Neural progenitor cell (in vitro differentiated cells): Measurements from ENCODE around the gene AADACL2. TPM values are rescaled to one million over a fixed set of nuclear protein-coding genes. Genes with fewer than 3 reads are reported as not detected.

Source experiments
- DNase-seq: peaks from one replicate; pipeline ENCODE4 v3.0.0-alpha.2; 2016; ENCODE audit warnings: low spot score
- H2AFZ ChIP-seq: fragments of 200-600 bp; sonication (generic); replicated peaks from 2 replicates; pipeline ENCODE4 v1.6.1; 2016; ENCODE audit warnings: antibody characterized with exemption
- H3F3A ChIP-seq: fragments of 200-600 bp; sonication (generic); 2 replicates; pipeline ENCODE4 v1.6.1; 2016; ENCODE audit warnings: antibody characterized with exemption, low read depth
- H3K27ac ChIP-seq: fragments of 200-600 bp; sonication (generic); 2 replicates; pipeline ENCODE4 v1.5.1; 2016; ENCODE audit warnings: mild to moderate bottlenecking
- H3K27me3 ChIP-seq: fragments of 200-600 bp; sonication (generic); 2 replicates; pipeline ENCODE4 v1.6.1; 2016; ENCODE audit warnings: mild to moderate bottlenecking, moderate library complexity
- H3K36me3 ChIP-seq: fragments of 200-600 bp; sonication (generic); 2 replicates; pipeline ENCODE4 v1.5.1; 2016
- H3K4me1 ChIP-seq: fragments of 200-600 bp; sonication (generic); 2 replicates; pipeline ENCODE4 v1.6.1; 2016; ENCODE audit warnings: mixed run types
- H3K4me2 ChIP-seq: fragments of 200-600 bp; sonication (generic); 2 replicates; pipeline ENCODE4 v1.6.1; 2016
- H3K4me3 ChIP-seq: fragments of 200-600 bp; sonication (generic); 2 replicates; pipeline ENCODE4 v1.5.1; 2016
- H3K79me2 ChIP-seq: fragments of 200-600 bp; sonication (generic); 2 replicates; pipeline ENCODE4 v1.6.1; 2016; ENCODE audit warnings: low read depth
- H3K9ac ChIP-seq: fragments of 200-600 bp; sonication (generic); 2 replicates; pipeline ENCODE4 v1.6.1; 2016
- H3K9me3 ChIP-seq: fragments of 200-600 bp; sonication (generic); 2 replicates; pipeline ENCODE4 v1.5.1; 2016; ENCODE audit warnings: low read depth
- H4K20me1 ChIP-seq: fragments of 200-600 bp; sonication (generic); 2 replicates; pipeline ENCODE4 v1.6.1; 2016; ENCODE audit warnings: low read depth
- H3K27ac Mint-ChIP-seq: 3 replicates; pipeline ENCODE4 v1.8.0; 2021; ENCODE audit warnings: mixed read lengths
- H3K27me3 Mint-ChIP-seq: 2 replicates; pipeline ENCODE4 v1.8.0; 2022; ENCODE audit warnings: low read depth, mild to moderate bottlenecking, inconsistent platforms, moderate library complexity, mixed read lengths; ENCODE audit not compliant: insufficient read depth
- H3K36me3 Mint-ChIP-seq: 3 replicates; pipeline ENCODE4 v1.8.0; 2021; ENCODE audit warnings: mixed read lengths
- H3K4me1 Mint-ChIP-seq: 3 replicates; pipeline ENCODE4 v1.8.0; 2021; ENCODE audit warnings: mixed read lengths
- H3K4me3 Mint-ChIP-seq: 3 replicates; pipeline ENCODE4 v1.8.0; 2021; ENCODE audit warnings: mild to moderate bottlenecking, moderate library complexity, mixed read lengths
- H3K9me3 Mint-ChIP-seq: 3 replicates; pipeline ENCODE4 v1.8.0; 2020; ENCODE audit warnings: mixed read lengths
- CTCF ChIP-seq: fragments of 200-600 bp; sonication (generic); IDR thresholded peaks from 2 replicates; pipeline ENCODE4 v1.5.1; 2017; ENCODE audit warnings: antibody characterized with exemption, mild to moderate bottlenecking
- EZH2 ChIP-seq: fragments of 200-600 bp; sonication (generic); IDR thresholded peaks from 2 replicates; pipeline ENCODE4 v1.6.1; 2017; ENCODE audit warnings: antibody characterized with exemption, mild to moderate bottlenecking, moderate library complexity
- EZH2phosphoT487 ChIP-seq: fragments of 200-600 bp; sonication (generic); IDR thresholded peaks from 2 replicates; pipeline ENCODE4 v1.6.1; 2017; ENCODE audit warnings: antibody characterized with exemption
- total RNA-seq: library from RNA; depleted of rRNA; stranded (reverse); fragments of >200 nt; gene quantifications from 2 replicates; pipeline ENCODE4 v1.2.3, GENCODE V29; 2015; ENCODE audit warnings: low replicate concordance

Gene AADACL2
- total RNA-seq, 1 donor from 2014 or later, result not detected

- no peak overlapping the region for H3K4me3 Mint-ChIP-seq
- no peaks in the 10 kb centered on the region for H3K4me1 Mint-ChIP-seq
- Histone ChIP-seq H3K4me3 (no peak overlapping the region), H4K20me1 (no peaks in the 10 kb centered on the region), H3K4me2 (no peak overlapping the region), H3K36me3 (no peaks in the 10 kb centered on the region), H3K27me3 (no peaks in the 10 kb centered on the region), H3K9me3 (no peaks in the 10 kb centered on the region), H3K27ac (no peak overlapping the region), H2AFZ (no peak overlapping the region), H3F3A (no peaks in the 10 kb centered on the region), H3K9ac (no peak overlapping the region), H3K79me2 (no peaks in the 10 kb centered on the region), H3K4me1 (no peaks in the 10 kb centered on the region)
- H3K27ac Mint-ChIP-seq, result no peak overlapping the region
- DNase-seq, result no peak
- H3K9me3 Mint-ChIP-seq, result peaks cover 8% of the 10 kb centered on the region
- TF ChIP-seq CTCF (no peak), EZH2 (no peak), EZH2phosphoT487 (no peak)
- H3K27me3 Mint-ChIP-seq, result no peaks in the 10 kb centered on the region
- H3K36me3 Mint-ChIP-seq, result no peaks in the 10 kb centered on the region
These were observed 16.5 kb downstream of the AADACL2 start for GRCh38 chr3:151750181-151750580.

- Histone ChIP-seq H3K4me2 (no peak overlapping the region), H3K36me3 (no peaks in the 10 kb centered on the region), H3K4me1 (no peaks in the 10 kb centered on the region), H3K27me3 (no peaks in the 10 kb centered on the region), H3K4me3 (no peak overlapping the region), H2AFZ (no peak overlapping the region), H3K79me2 (no peaks in the 10 kb centered on the region), H3K27ac (no peak overlapping the region), H3F3A (no peaks in the 10 kb centered on the region), H3K9ac (no peak overlapping the region), H4K20me1 (no peaks in the 10 kb centered on the region), H3K9me3 (no peaks in the 10 kb centered on the region)
- peaks cover 8% of the 10 kb centered on the region for H3K9me3 Mint-ChIP-seq
- no peaks in the 10 kb centered on the region for H3K4me1 Mint-ChIP-seq
- H3K27ac Mint-ChIP-seq, result no peak overlapping the region
- DNase-seq, result no peak
- H3K27me3 Mint-ChIP-seq, result no peaks in the 10 kb centered on the region
- TF ChIP-seq EZH2phosphoT487 (no peak), EZH2 (no peak), CTCF (no peak)
- H3K4me3 Mint-ChIP-seq, result no peak overlapping the region
- H3K36me3 Mint-ChIP-seq, result no peaks in the 10 kb centered on the region
These were observed 17.0 kb downstream of the AADACL2 start for GRCh38 chr3:151750678-151751077.

- Mint-ChIP-seq H3K4me3 (no peak overlapping the region), H3K4me1 (no peaks in the 10 kb centered on the region), H3K27me3 (no peaks in the 10 kb centered on the region), H3K9me3 (peaks cover 8% of the 10 kb centered on the region), H3K27ac (no peak overlapping the region), H3K36me3 (no peaks in the 10 kb centered on the region)
- no peak overlapping the region for H3K27ac ChIP-seq
- no peak overlapping the region for H3K4me3 ChIP-seq
- TF ChIP-seq EZH2phosphoT487 (no peak), EZH2 (no peak), CTCF (no peak)
- H3K27me3 ChIP-seq, result no peaks in the 10 kb centered on the region
- no peaks in the 10 kb centered on the region for H4K20me1 ChIP-seq
- no peaks in the 10 kb centered on the region for H3K79me2 ChIP-seq
- no peaks in the 10 kb centered on the region for H3K9me3 ChIP-seq
- H3K36me3 ChIP-seq, result no peaks in the 10 kb centered on the region
- no peak overlapping the region for H3K4me2 ChIP-seq
- H2AFZ ChIP-seq, result no peak overlapping the region
- no peak overlapping the region for H3K9ac ChIP-seq
- no peak for DNase-seq
- no peaks in the 10 kb centered on the region for H3K4me1 ChIP-seq
- no peaks in the 10 kb centered on the region for H3F3A ChIP-seq
These were observed 17.4 kb downstream of the AADACL2 start for GRCh38 chr3:151751161-151751560.
